Fibroblast of gingiva (primary cell): ENCODE measurements around the gene SIX2.
A peak's percentile ranks its signal among the peaks of the same experiment; 100 is the strongest.

Experiments
- DNase-seq: peaks from one replicate; pipeline ENCODE4 v3.0.0-alpha.2; 2011; ENCODE audit warnings: low read depth

Gene SIX2

DNA sequence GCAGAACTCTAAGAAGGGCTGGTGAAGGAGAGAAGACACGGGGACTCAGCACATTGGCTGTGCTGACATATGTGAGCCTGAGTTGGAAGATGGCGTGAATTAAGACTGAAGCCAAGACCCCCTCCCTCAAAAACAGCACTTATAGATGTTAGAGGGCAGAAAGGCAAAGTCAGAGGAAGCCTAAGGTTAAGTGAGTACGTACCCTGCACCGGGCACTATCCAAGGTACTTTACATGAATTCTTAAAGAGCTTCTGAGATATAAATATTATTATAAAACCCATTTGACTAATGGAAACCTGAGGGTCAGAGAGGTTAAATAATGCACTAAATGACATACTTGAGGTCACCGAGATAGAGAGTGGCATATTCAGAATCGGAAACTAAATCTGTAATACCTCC is 42.2 kb downstream of the SIX2 start:
- no peak for DNase-seq

DNA sequence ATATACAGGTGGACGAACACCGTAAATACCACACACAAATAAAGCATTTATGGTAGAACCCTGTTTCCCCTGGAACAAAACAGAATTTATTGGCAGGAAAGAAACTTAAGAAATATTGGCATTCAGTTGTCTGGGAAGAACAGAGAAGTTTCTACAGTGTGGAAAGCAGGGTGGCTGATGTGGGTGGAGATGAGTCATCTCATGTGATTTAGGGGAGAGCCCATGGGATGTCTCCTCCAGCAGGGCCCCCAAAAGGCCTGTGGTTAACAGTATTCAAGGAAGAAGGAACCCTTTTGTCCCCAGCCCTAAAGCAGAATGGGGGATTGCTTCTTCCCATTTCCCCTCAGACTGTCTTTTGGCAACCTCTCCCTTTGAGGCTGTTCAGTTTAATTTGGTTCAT is 43.6 kb downstream of the SIX2 start:
- DNase-seq: no peak

DNA sequence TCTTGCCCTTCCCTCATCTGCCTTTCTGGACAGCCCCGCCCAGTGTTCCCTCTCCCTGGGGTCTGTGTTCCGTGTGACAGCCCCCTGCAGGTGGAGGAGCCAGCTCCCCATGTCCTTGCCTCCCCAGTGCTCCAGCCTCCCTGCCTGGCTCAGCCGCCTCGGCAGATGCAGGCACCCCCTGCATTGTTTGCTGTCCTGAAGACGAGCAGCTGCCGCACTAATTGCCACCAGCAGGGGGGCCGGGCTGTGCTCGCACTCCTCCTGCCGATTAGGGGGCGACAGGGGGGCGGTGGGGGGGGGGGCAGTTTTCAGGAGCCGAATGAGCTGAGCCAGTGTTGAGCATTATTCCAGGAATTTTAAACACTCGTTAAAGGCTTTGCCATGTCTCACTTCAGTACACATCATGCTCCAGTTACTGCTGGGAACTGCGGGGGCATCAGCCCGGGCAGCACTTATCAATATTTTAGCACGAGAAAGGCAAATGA is 44.5 kb downstream of the SIX2 start:
- no peak for DNase-seq

DNA sequence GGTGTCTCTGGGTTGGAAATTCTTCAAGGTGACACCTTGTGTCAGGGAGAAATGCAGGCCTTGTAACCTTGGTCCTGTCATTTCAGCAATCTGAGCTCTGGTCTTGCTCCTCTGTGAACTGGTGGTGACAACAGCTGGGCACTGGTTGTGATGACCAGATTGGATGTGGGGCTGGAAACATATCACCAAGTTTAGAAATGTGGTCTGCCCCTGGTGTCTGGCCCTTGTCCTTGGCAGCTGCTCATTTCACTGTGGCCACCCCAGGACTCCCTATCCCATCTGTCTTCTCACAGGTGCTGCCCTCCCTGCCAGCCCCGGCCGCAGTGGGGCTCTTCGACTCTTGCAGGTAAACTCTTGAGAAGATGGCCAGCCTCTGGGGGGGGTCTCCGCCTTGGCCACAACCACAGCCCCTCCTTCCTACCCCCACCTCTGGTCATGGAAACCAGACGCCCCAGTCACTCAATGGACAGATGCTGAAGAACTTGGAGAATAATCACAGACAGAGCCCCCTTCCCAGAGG is 47.0 kb downstream of the SIX2 start:
- no peak for DNase-seq

DNA sequence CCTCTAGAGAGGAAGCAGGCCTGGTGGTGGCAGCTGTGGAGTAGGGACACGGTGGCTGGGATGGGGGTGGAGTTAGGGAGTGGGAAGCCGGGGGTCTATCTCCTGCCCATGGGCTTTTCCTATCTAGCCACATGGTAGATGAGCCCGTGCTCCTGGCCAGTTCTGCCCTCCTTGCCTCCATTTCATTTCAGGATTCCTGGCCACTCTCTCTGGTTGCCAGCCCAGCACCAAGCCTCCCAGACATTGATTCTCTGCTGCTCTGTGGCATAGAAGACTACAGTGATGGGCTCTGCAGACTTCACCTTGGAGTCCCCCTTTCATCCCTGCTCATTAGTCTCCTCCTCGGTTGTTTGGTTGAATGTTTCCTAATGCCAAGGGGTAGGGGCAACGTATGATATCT is 48.4 kb downstream of the SIX2 start:
- DNase-seq: no peak

DNA sequence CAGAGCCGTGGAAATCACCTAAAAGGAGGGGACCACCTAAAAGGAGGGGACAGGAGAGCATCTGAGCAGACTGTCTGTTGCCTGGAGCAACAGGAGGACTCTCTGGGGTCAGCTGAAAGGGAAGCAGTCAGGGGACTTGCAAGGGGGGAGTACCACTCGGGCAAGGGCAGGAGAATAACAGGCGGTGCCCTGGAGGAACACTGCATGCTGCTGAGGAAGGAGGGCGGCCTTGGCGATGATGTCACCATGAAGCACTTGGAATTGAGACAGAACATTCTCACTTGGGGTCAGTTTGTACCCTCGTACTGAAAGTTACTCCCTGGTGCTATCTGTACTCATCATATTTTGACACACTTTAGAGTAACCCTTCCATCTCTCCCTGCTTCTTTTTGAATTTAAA is 49.4 kb downstream of the SIX2 start:
- no peak for DNase-seq

DNA sequence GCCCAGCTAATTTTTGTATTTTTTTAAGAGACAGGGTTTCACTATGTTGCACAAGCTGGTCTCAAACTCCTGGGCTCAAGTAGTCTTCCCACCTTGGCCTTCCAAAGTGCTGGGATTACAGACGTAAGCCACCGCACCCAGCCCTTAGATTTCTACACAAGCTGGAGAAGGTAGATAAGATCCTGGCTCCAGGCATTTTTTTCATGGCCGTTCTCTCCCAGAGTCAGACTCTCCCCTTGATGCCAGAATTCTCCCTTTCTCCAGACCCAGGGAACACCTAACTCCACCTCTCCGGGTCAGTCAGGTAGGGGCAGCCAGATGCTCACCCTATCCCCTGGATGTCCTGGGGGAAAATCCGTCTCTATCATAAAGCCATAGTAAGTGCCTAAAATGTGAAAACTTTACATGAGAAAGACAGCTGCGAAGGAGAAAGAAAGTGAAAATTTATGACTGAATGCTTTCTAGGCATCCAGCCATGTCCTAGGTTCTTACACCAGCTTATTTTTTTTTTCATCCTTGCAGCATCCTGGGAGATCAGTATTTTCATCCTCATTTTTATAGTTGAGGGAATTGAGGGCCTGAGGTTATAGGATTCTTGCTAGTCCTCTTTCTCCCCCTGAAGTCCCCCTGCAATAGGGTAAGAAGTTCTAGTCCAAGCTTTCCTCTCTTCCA is 51.5 kb downstream of the SIX2 start:
- DNase-seq: peak; percentile 37

DNA sequence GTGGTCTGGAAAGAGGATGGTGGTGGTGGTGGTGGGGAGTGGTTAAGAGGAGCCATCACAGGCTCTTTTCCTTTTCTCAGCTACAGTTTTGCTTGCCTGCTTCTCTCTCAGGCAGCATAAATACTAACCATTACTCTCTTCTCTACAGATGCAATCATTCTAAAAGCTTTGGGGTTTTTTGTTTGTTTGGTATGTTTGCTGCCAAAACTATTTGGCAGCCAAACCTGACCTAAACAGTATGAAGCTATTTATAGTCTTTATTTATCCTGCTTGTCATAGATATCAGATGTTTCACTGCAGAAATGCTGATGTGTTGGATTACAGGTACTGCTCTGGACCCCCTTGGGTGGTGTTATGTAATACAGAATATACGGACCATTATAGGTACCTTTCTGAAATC is 52.4 kb downstream of the SIX2 start:
- peak; percentile 76 for DNase-seq

DNA sequence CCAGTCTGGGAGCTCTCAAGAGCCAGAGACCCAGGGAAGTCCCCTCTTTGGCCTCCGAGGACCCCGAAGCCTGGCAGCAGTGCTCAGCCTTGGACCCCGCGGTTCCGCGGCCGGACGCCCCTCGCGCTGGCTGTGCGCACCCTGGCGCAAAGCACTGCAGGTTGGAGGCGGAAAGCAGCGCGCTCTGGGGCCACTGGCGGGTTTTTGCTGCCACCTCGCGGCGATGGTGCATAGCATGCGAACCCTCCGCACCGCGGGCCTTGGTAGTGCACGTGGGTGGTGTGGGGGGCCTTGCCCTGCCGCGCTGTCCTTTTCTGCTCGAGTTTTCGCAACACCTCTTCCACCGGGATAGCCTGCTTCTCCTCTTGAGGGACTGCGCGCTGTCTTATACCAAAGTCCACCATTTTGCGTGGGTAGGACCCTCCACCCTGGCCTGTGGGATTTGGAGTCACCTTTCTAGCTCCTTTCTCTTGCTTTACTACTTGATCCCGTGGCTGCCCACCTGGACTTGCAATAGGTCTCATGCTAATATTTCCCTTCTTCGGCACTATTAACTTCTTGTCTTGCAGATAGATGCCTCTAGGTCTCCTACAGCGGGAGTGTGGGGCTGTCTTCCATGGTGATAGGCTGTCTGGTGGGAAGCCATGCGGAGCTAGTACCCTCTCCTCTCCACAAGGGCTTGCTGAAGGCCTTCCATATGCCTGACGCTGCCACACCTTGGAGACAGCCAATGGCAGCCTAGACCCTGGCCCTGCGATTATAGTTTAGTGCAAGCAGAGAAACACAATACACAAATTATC is 53.5 kb downstream of the SIX2 start:
- peak; percentile 61 for DNase-seq
